Measurements from ENCODE around the gene LILRA1. TPM values are rescaled to one million over a fixed set of nuclear protein-coding genes. Genes with fewer than 3 reads are reported as not detected.

LILRA1 gene
- total RNA-seq, 1 experiment from 2014 or later = not detected

- TF ChIP-seq ZBTB33 (IDR thresholded peaks at IDR 0.05; ENCODE audit: extremely low read depth, insufficient replicate concordance, low read length) (no peak), SRF (IDR thresholded peaks at IDR 0.05; ENCODE audit: low read depth) (no peak), CEBPB (IDR thresholded peaks at IDR 0.05; ENCODE audit: low read depth) (no peak), ZNF274 (IDR thresholded peaks at IDR 0.05; ENCODE audit: low read depth, low read length) (no peak)
These were observed 19.0 kb downstream of the LILRA1 start (continued) for GRCh38 chr19:54612428-54612827.

- Histone ChIP-seq H3K4me3 (replicated peaks in 1 of 2; ENCODE audit: low read depth in 1 of 2, low read length in 2 of 2) (no peak overlapping the region), H3K4me2 (ENCODE audit: low read length) (no peak overlapping the region), H2AFZ (ENCODE audit: low read depth, low read length, poor library complexity, severe bottlenecking) (no peak overlapping the region), H4K20me1 (ENCODE audit: insufficient read depth) (no peaks in the 10 kb centered on the region), H3K9me2 (ENCODE audit: insufficient read depth) (no peaks in the 10 kb centered on the region), H3K4me1 (ENCODE audit: control insufficient read depth in 1 of 2, insufficient read depth in 2 of 2, low read length in 2 of 2) (no peaks in the 10 kb centered on the region), H3K79me2 (ENCODE audit: insufficient read depth, low read length) (no peaks in the 10 kb centered on the region), H3K36me3 (ENCODE audit: control insufficient read depth in 1 of 2, insufficient read depth in 2 of 2, low read length in 2 of 2) (no peaks in the 10 kb centered on the region), H3K9ac (ENCODE audit: low read length) (no peak overlapping the region), H3K27me3 (ENCODE audit: insufficient read depth, low read length) (no peaks in the 10 kb centered on the region), H3K27ac (ENCODE audit: low read depth, low read length) (no peak overlapping the region), H3K9me3 (ENCODE audit: control insufficient read depth in 1 of 2, insufficient read depth in 1 of 2, low read depth in 1 of 2, low read length in 2 of 2) (no peaks in the 10 kb centered on the region)
- BruUV-seq (replicated peaks) = no TSS peak
- intact Hi-C loops (cut with micrococcal nuclease) = no loop called here
- ChIA-PET POLR2A (no interaction called here), RAD21 (ENCODE audit: low non-redundant PET in 1 of 2, low total read pairs in 2 of 2, uncharacterized antibody in 2 of 2, unreplicated experiment in 2 of 2) (no interaction called here), CTCF (no interaction called here)
- no peak for DNase-seq (ENCODE audit: low read depth, low spot score)
- TF ChIP-seq JUND (IDR thresholded peaks at IDR 0.05) (no peak), ZBTB33 (IDR thresholded peaks at IDR 0.05; ENCODE audit: extremely low read depth, insufficient replicate concordance, low read length) (no peak), SRF (IDR thresholded peaks at IDR 0.05; ENCODE audit: low read depth) (no peak), ZFX (IDR thresholded peaks at IDR 0.05) (no peak), ZNF274 (IDR thresholded peaks at IDR 0.05; ENCODE audit: low read depth, low read length) (no peak), YY1 (IDR thresholded peaks at IDR 0.05; ENCODE audit: extremely low read depth, insufficient replicate concordance, low read depth, low read length) (no peak), SP1 (IDR thresholded peaks at IDR 0.05; ENCODE audit: low read depth) (no peak), ELF1 (IDR thresholded peaks at IDR 0.05; ENCODE audit: borderline replicate concordance, low read depth) (no peak), POLR2A (IDR thresholded peaks at IDR 0.05; ENCODE audit: borderline replicate concordance, extremely low read depth, insufficient read depth, insufficient read length) (no peak), POLR2AphosphoS5 (IDR thresholded peaks at IDR 0.05; ENCODE audit: low read depth, low read length) (no peak), CTCF (IDR thresholded peaks at IDR 0.05 in 2 of 3, conservative IDR thresholded peaks at IDR 0.05 in 1 of 3; ENCODE audit: borderline replicate concordance in 1 of 3, insufficient read depth in 1 of 3, low read depth in 2 of 3, low read length in 2 of 3) (no peak)
- ATAC-seq = no peak
These were observed 21.3 kb downstream of the LILRA1 start for GRCh38 chr19:54614726-54615125.
